ENCODE results near the gene DHODH.

GRCh38 chr16:72051818-72052217 is 43.3 kb downstream of the DHODH start:
- TF ChIP-seq YY1 (IDR thresholded peaks at IDR 0.05; ENCODE audit: insufficient read depth, insufficient read length) (no peak), ZNF274 (IDR thresholded peaks at IDR 0.05; ENCODE audit: low read depth, low read length) (no peak), SUZ12 (IDR thresholded peaks at IDR 0.05; ENCODE audit: extremely low read depth, insufficient read depth, insufficient read length) (no peak)

Data from NT2/D1 (cell line).